Endometrial microvascular endothelial cells (primary cell): Measurements from ENCODE around the gene GHR. TPM values are rescaled to one million over a fixed set of nuclear protein-coding genes. Genes with fewer than 3 reads are reported as not detected.

Experiments
- in situ Hi-C: cut with HindIII; loops from 2 replicates; pipeline ENCODE4 v1.10.0; 2017; ENCODE audit warnings: low sequenced_read_pairs, low pct_unique_long_range_greater_than_20kb; ENCODE audit errors: inconsistent ontology term
- total RNA-seq: library from RNA; depleted of rRNA; stranded (reverse); fragments of >200 nt; gene quantifications from one replicate; pipeline ENCODE4 v1.2.3, GENCODE V29; 2015; ENCODE audit errors: inconsistent ontology term

Gene GHR
- total RNA-seq, 1 donor from 2014 or later: 2.2 TPM

DNA sequence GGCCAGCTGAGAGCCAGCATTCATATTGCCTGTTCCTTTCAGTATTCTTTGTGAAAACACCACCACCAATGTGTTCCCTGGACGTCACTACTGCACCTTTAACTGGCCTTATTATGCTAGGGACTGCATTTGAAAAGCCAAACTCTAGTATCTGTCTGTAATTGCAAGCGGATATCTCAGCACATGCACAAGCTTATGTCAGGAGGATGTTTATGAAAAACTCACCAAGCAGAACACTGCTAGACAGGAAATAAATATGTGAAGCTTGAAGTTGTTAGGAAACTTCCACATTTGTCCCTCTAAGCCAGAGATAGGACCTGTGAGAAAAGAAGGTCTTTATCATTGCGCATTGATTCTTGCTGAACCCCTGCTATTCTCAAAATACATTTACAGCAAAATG lies 198.0 kb downstream of the GHR start:
- in situ Hi-C loops: no loop called here

DNA sequence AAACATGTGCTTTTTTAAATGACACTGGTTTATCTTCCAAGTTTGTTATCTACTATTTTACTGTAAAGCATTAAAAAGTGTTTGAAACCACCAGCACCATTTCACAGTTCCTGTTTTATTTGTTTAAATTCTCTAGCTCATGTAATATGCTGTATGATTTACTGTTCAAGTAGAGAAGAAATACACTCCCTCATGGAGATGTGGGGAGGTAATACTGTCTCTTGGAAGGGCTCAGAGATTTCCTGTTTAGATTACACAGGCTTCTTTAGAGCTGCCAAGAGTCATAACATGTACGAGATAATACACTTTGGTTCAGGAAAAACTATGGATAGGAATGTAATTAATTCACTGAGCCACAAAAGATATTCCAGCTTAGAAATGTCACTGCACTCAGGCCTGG lies 198.4 kb downstream of the GHR start:
- in situ Hi-C loops: no loop called here

DNA sequence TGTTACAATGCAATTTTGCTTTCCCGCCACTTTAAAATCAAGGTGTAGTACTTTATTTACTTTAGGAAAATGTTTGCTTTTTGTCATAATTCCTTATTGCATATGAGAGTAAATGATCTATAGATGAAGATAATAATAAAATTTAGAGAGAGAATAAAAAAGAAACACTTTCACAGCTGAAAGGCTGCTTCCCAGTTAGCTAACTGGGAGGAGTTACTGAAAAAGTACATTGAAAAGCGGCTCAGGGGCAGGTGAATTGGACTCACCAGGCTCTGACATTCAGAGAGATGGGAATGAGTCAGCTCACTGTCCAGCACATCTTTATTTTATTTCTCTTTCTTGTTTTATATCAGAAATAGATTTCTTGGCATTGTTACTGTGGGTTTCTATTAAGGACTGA lies 201.7 kb downstream of the GHR start:
- in situ Hi-C loops: no loop called here

DNA sequence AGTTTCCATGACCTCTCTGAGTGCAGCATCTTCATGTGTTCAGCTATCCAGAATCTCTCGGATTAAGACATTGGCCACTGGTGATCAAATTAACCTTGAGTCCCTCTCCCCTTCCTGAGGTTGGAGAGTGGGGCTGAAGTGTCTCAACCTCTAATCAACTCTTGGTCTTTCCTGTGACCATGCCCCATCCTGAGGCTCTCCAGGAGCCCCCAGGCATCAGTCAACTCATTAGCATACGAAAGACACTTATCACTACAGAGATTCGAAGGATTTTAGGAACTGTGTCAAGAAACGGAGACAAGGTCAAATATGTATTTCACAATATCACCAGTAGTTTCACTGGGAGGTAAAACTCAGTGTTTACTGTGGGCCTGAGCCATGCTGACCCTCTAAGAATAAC lies 203.2 kb downstream of the GHR start:
- in situ Hi-C loops: no loop called here

DNA sequence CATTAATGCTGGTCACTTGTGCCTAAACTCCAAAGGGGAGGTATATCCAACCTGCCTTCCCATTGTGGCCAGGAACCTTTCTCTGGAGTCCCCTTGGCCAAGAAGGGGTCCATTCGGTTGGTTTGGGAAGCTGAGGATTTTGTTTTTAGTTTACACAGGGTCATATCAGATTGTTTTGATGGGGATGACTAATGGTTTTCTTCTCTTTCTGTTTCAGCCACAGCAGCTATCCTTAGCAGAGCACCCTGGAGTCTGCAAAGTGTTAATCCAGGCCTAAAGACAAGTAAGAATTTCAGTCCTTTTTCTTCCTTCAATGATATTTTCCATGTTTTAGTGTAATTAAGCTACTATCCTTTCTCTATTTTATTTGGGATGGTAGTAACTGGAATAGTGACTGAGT lies 205.6 kb downstream of the GHR start:
- in situ Hi-C loops: no loop called here

DNA sequence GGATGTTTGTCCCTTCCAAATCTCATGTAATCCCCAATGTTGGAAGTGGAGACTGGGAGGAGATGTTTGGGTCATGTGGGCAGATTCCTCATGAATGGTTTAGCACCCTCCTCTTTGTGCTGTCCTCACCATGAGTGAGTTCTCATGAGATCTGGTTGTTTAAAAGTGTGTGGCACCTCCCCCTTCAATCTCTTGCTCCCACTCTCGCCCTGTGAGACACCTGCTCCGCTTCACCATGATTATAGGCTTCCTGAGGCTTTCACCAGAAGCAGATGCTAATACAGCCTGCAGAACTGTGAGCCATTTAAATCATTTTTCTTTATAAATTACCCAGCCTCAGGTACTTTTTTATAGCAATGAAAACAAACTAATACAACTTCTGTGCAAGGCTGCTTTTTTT lies 206.0 kb downstream of the GHR start:
- in situ Hi-C loops: no loop called here

DNA sequence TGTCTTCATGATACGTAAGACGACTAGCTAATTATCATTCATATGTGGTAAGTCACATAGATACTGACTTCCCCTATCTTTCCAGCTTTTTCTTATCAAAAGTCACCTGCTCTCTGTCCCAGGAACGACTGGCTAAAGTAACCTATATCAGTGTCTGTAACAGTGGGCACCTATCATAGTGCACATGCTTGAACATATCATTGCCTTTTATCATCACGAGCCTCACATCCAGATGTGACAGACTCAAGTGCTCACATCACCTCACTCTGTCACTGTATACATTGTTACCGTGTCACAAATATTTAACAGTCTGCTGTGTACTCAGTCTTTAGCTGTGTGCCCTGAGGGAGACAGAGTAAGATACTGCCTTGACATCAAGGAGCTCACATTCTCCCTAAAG lies 208.0 kb downstream of the GHR start:
- in situ Hi-C loops: no loop called here

DNA sequence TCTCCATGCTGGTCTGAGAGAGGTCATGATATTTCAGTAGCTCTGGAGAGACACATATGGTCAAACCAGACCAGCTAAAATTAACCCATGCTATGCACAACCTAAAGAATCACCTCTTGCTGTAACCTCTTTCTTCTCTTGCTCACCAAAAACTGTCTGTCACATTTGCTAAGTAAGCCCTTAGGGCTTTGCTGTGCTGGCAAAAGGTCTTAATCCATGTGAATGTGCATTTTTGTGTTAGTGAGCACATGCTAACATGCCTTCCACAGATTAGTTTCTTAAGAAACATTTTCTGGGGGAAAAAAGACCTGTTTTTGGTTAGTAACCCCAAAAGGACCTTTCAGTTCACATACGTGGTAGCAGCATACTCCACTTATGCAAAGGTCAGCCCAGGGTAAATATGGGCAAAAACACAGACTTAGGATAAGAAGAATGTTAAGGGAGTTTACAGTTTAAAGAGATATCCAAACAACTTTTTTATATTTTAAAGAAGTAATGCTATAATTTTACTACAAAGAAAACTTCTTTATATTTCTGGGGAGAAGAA lies 209.2 kb downstream of the GHR start:
- in situ Hi-C loops: no loop called here

DNA sequence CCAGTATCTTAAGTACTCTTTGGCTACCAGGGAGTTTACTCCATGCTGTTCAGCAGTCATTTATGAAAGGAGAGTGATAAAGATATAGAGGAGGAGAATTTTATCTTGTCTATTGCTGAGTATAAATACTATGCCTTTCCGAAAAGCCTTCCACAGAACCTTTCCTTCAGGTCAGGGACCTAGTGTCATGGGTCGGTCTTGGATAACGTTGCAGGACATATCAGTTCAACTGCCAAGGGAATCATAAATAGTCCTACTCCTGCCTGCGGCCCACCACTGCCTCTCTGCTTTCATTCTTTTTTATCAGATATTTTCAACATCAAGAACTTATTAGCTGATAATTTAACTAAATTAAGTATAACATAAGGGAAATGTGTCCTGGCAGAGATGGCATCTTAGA lies 211.3 kb downstream of the GHR start:
- in situ Hi-C loops: no loop called here

DNA sequence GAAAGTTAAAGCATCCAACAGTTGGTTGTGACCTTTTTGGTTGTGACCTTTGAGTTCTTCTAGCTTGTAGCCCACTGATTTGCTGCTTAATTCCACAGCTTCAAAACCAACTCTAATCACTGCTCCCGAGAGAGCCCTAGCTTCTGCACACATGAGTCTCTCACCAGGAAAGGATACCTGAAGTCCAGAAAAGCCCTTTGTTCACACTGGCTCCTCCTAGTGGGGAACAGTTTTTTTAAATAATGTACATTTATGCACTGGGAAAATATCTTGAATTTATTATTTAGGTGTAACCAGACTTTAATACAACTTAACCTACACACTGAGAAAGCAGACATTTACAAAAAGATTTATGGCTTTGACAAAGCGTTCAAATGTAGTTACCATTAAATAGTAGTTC lies 213.2 kb downstream of the GHR start:
- in situ Hi-C loops: no loop called here

DNA sequence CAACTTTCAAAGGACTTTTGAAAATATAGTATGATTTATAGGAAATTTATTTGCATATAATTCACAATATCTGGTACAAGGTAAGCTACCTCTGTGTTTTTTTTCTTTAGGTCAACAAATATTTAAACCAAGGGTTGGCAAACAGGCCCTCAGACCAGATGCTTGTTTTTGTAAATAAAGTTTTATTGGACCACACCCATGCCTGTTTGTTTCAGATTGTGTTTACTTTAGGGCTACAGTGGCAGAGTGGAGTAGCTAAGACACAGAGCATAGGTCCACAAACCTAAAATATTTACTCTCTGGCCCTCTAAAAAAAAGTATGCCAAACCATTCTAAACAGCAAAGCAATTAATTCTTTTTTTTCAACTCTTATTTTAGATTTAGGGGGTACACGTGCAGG lies 213.7 kb downstream of the GHR start:
- in situ Hi-C loops: no loop called here

DNA sequence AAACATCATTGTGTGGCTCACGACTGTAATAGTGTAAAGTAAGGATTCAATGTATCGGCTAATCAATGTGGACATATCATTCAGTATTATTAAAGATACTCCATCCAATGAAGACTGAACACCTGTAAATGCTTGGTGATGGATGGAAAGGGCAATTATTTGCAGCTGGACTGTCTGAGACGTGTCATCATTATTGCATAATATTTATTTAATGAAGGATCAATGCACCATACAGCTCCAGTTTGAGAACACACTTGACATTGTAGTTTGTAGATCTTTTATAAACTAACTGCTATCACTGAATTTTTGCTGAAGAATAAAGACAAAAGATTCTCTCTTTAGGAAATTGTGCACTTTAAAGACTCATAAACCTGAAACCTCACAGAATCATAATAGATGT lies 215.7 kb downstream of the GHR start:
- in situ Hi-C loops: no loop called here

DNA sequence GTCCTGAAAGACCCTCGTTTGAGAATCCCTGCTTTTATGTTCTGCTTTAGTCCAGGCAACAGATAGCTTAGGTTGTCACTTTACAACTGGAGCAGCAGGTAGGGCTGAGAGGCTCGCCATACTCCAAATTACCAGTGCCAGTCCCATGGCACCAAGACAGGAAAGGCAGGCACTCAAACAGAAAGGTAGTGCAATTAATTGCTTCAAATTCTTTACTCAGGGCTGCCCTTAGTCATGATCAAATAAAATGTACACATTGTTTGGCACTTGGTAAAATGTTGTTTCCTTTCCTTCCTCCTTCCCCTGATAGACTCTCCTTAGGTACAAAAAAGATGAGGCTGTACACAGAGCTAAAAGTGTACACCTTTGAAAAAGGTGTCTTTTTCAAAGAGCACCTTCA lies 217.6 kb downstream of the GHR start:
- in situ Hi-C loops: no loop called here

DNA sequence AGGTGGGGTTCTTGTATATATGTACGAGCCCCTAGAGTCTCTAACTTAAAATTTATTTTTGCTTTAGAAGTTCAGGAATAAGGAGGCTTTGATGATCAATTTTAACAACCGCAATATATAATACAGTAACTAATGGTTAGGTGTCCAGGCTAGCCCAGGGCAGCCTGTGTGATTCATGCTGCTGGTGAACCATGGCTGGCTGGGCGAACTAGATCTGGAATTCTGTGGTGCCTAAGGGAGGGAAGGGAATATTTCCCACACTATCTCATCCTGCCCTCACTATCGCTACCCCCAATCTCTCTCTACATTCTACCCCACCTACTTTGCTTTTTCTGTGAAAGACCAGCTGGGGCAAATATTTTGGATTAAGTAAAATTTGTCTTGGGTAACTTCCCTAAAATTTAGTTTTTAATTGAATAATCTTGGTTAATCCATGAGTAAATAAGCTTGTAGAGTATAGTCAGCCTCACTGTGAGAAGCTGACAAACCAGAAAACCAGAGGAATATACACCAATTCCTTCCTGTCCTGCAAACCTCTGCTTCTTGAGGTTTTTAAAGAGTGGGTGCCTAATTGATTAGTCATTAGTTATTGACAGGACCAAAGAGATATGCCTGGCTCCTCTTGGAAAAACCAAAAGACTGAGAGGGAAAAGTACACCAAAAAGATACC lies 218.2 kb downstream of the GHR start:
- in situ Hi-C loops: no loop called here

DNA sequence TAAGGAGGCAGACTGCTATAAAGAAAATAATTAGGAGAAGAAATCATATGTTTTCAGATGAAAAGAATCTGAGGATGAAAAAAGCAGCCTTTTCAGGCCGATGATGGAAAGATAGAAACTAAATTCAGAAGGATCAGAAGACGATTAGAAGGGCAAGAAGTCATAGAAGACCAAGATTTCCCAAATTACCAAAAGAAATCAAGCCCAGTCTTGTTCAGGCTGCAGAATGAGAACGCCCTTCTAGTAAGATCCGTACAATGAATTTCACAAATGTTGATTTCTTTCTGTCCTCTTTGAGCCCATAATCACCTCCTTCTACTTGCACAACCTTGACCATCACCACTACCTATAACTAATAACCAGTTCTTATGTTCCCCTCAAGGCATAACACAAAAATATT lies 218.8 kb downstream of the GHR start:
- in situ Hi-C loops: no loop called here

DNA sequence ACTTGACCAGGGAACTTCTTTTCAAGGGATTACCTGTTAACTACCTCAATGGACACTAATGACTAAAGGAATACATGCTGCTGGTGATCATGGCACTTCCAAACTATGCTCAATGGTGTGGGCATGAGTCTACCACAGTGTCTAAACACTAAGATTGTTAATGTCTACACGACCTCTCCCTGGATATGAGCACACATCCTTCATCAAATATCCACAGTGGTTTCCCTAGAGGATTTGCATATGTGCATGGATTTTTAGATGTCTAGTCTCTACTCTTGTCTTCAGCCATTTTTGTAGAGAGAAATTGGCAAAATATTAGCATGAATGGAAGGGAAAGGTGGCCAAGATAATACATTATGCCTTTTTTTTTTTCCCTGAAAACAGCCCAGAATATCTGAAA lies 220.1 kb downstream of the GHR start:
- in situ Hi-C loops: no loop called here

DNA sequence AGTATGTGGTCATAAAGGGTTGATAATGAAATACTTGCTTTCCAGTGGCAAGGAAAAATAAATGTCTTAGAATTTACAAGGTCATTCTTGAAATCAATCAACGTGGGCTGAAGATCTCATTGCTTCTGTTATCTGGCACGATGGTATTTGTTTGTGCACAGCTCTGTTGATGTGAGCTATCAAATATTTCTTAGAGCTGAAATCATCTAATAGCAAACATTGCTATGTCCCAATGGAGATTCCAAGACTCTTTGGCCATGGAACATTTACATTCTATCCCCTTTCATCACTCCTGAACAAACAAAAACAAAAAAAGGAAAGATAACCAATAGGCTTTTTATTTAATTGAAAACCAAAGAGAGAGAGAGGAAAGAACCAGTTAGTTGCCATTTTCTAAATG lies 221.9 kb downstream of the GHR start:
- in situ Hi-C loops: no loop called here

DNA sequence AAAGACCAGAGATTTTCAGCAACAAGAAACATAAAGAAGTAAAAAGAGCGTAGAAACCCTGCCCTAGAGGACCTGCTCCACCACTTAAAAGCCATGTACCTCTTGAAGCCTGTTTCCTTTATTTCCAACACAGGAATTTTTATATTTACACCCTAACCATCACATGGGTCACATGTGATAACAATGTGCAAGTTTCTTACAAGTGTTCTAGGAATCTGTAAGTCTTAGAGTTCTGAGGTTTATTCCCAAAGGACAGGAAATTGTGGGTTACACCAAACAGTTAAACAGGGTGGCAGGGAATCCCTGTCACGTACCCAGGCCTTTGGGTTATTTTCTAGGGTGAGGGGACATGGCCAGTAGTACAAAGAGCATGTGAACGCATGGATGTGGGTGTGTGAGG lies 224.8 kb downstream of the GHR start:
- in situ Hi-C loops: no loop called here

DNA sequence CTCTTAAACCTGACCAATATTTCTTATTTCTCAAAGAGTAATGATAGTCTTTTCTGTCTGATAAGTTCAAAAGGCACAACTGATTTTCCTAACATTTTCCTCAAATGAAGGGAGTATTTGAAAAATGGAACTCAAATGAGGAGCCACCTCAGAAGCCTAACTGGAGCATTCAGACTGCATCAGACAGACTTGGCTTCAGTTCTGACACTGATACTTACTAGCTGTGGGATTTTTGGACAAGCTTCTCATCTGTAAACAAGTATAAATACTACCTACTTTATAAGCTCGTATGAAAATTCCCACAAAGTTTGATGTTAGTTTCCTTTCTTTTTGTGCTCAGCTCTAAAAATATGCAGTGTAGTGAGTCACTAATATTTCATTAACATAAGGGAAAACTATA lies 225.7 kb downstream of the GHR start:
- in situ Hi-C loops: no loop called here

DNA sequence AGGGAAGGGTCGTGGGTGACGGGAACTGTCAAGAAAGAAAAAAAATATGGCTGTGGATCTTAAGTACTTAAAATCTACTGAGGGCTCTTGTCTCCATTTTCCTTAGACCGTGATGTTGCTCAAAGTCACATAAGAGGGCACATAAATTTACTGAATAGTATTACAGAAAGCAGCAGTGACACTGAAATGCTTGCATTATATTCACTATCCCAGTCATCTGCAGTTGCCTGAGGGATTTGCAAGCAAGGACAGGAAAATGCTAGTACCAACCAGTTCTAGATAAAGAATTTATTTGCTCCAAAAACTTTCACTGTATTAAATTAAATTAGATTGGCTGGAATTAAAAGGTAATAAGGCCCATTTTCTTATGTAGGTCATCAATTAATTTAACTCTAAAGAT lies 226.8 kb downstream of the GHR start:
- in situ Hi-C loops: no loop called here

DNA sequence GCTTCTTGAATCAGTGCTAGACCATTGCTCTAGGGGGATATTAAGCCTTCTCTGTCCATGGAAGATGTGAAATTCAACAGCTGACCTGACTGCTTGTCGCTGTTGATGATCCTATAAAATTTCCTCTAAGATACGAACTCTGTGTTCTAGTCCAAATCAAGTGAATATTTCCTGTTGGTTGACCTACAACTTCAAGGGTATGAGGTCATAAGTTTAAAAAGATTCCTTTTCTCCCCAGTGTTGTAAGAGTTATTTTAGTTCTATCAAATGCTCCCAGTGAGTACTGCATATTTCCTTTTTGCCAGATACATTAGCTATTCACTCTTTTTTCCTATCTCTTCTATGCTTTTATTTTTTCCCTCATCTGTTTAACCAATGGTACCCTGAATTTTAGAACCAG lies 230.5 kb downstream of the GHR start:
- in situ Hi-C loops: no loop called here
